Kidney epithelial cell (primary cell): ENCODE measurements around the gene PTPRD. TPM values are rescaled to one million over a fixed set of nuclear protein-coding genes. Genes with fewer than 3 reads are reported as not detected.

Source experiments
- DNase-seq: peaks from one replicate; pipeline ENCODE4 v3.0.0-alpha.2; 2010; ENCODE audit warnings: low read depth
- H3K27me3 ChIP-seq: 2 replicates; pipeline ENCODE4 v1.6.0; 2011; ENCODE audit warnings: low read length; ENCODE audit not compliant: control insufficient read depth, insufficient read depth
- H3K36me3 ChIP-seq: 2 replicates; pipeline ENCODE4 v1.5.1; 2011; ENCODE audit warnings: low read length; ENCODE audit not compliant: control insufficient read depth, insufficient read depth
- H3K4me3 ChIP-seq: 2 replicates; pipeline ENCODE4 v1.5.1; 2011; ENCODE audit warnings: low read depth, mild to moderate bottlenecking, control low read depth, low read length
- CTCF ChIP-seq: IDR thresholded peaks from 2 replicates; pipeline ENCODE4 v1.5.1; 2011; ENCODE audit warnings: mild to moderate bottlenecking, moderate library complexity, low read length, control low read depth, inconsistent platforms; ENCODE audit not compliant: insufficient read depth, poor library complexity, severe bottlenecking
- total RNA-seq: library from RNA; depleted of rRNA; stranded (reverse); fragments of >200 nt; gene quantifications from 2 replicates; pipeline ENCODE4 v1.2.3, GENCODE V29; 2015

The PTPRD gene
- total RNA-seq, 1 donor from 2014 or later, result 18.8 TPM

GRCh38 chr9:10260501-10260900, 352.3 kb downstream of the PTPRD start:
- no peak overlapping the region for H3K4me3 ChIP-seq
- DNase-seq, result no peak
- no peak for TF ChIP-seq CTCF
- no peaks in the 10 kb centered on the region for H3K27me3 ChIP-seq
- no peaks in the 10 kb centered on the region for H3K36me3 ChIP-seq

- no peaks in the 10 kb centered on the region for H3K36me3 ChIP-seq
- no peaks in the 10 kb centered on the region for H3K27me3 ChIP-seq
- H3K4me3 ChIP-seq, result no peak overlapping the region
- TF ChIP-seq CTCF, result no peak
- DNase-seq, result no peak
These were observed 353.1 kb downstream of the PTPRD start for GRCh38 chr9:10259668-10260067.

GRCh38 chr9:10255758-10256157, 357.0 kb downstream of the PTPRD start:
- no peak for DNase-seq
- H3K36me3 ChIP-seq, result no peaks in the 10 kb centered on the region
- no peak overlapping the region for H3K4me3 ChIP-seq
- H3K27me3 ChIP-seq, result no peaks in the 10 kb centered on the region
- no peak for TF ChIP-seq CTCF

- Histone ChIP-seq H3K27me3 (no peaks in the 10 kb centered on the region), H3K4me3 (no peak overlapping the region), H3K36me3 (no peaks in the 10 kb centered on the region)
- TF ChIP-seq CTCF, result no peak
- no peak for DNase-seq
These were observed 358.5 kb downstream of the PTPRD start for GRCh38 chr9:10254338-10254737.

- H3K4me3 ChIP-seq, result no peak overlapping the region
- H3K27me3 ChIP-seq, result no peaks in the 10 kb centered on the region
- no peak for TF ChIP-seq CTCF
- no peak for DNase-seq
- no peaks in the 10 kb centered on the region for H3K36me3 ChIP-seq
These were observed 359.5 kb downstream of the PTPRD start for GRCh38 chr9:10253341-10253740.

GRCh38 chr9:10252174-10252573, 360.6 kb downstream of the PTPRD start:
- H3K36me3 ChIP-seq, result no peaks in the 10 kb centered on the region
- DNase-seq, result no peak
- no peaks in the 10 kb centered on the region for H3K27me3 ChIP-seq
- no peak for TF ChIP-seq CTCF
- H3K4me3 ChIP-seq, result no peak overlapping the region
